ENCODE measurements around the gene HABP4. TPM values are rescaled to one million over a fixed set of nuclear protein-coding genes. Genes with fewer than 3 reads are reported as not detected.

Gene HABP4
- total RNA-seq, 1 donor from 2014 or later: 6.6 TPM

- Histone ChIP-seq H3K36me3 (ENCODE audit: control insufficient read depth, insufficient read depth, low read length) (peaks cover 13% of the 10 kb centered on the region), H3K4me3 (ENCODE audit: low read depth, low read length) (no peak overlapping the region), H3K27me3 (ENCODE audit: control insufficient read depth, insufficient read depth, low read length) (no peaks in the 10 kb centered on the region)
- DNase-seq (ENCODE audit: low read depth) (no peak), FAIRE-seq (no peak)
- no peak for TF ChIP-seq CTCF (IDR thresholded peaks at IDR 0.05; ENCODE audit: insufficient read depth, low read length, severe bottlenecking)
Measured at GRCh38 chr9:96487029-96487396, 37.0 kb downstream of the HABP4 start.

- DNase-seq (ENCODE audit: low read depth) (no peak), FAIRE-seq (no peak)
- Histone ChIP-seq H3K4me3 (ENCODE audit: low read depth, low read length) (no peak overlapping the region), H3K27me3 (ENCODE audit: control insufficient read depth, insufficient read depth, low read length) (no peaks in the 10 kb centered on the region), H3K36me3 (ENCODE audit: control insufficient read depth, insufficient read depth, low read length) (peaks cover 13% of the 10 kb centered on the region)
- no peak for TF ChIP-seq CTCF (IDR thresholded peaks at IDR 0.05; ENCODE audit: insufficient read depth, low read length, severe bottlenecking)
Measured at GRCh38 chr9:96487949-96488348, 38.0 kb downstream of the HABP4 start.

GRCh38 chr9:96489482-96489979 is 39.6 kb downstream of the HABP4 start:
- no peak for TF ChIP-seq CTCF (IDR thresholded peaks at IDR 0.05; ENCODE audit: insufficient read depth, low read length, severe bottlenecking)
- peaks cover 13% of the 10 kb centered on the region for H3K36me3 ChIP-seq (ENCODE audit: control insufficient read depth, insufficient read depth, low read length)
- FAIRE-seq: no peak
- no peak overlapping the region for H3K4me3 ChIP-seq (ENCODE audit: low read depth, low read length)
- H3K27me3 ChIP-seq (ENCODE audit: control insufficient read depth, insufficient read depth, low read length): no peaks in the 10 kb centered on the region
- DNase-seq (ENCODE audit: low read depth): no peak

GRCh38 chr9:96490534-96491078 is 40.6 kb downstream of the HABP4 start:
- no peak for FAIRE-seq
- H3K4me3 ChIP-seq (ENCODE audit: low read depth, low read length): no peak overlapping the region
- no peak for DNase-seq (ENCODE audit: low read depth)
- no peak for TF ChIP-seq CTCF (IDR thresholded peaks at IDR 0.05; ENCODE audit: insufficient read depth, low read length, severe bottlenecking)
- peaks cover 8% of the 10 kb centered on the region for H3K36me3 ChIP-seq (ENCODE audit: control insufficient read depth, insufficient read depth, low read length)
- no peaks in the 10 kb centered on the region for H3K27me3 ChIP-seq (ENCODE audit: control insufficient read depth, insufficient read depth, low read length)

GRCh38 chr9:96491079-96491879 is 41.3 kb downstream of the HABP4 start:
- TF ChIP-seq CTCF (IDR thresholded peaks at IDR 0.05; ENCODE audit: insufficient read depth, low read length, severe bottlenecking): no peak
- no peaks in the 10 kb centered on the region for H3K27me3 ChIP-seq (ENCODE audit: control insufficient read depth, insufficient read depth, low read length)
- H3K36me3 ChIP-seq (ENCODE audit: control insufficient read depth, insufficient read depth, low read length): peaks cover 8% of the 10 kb centered on the region
- no peak for DNase-seq (ENCODE audit: low read depth)
- no peak for FAIRE-seq
- H3K4me3 ChIP-seq (ENCODE audit: low read depth, low read length): no peak overlapping the region

All from bronchial epithelial cell (primary cell).